Measurements from ENCODE around the gene NAXD.

GRCh38 chr13:110644892-110645521 lies 29.7 kb downstream of the NAXD start:
- TF ChIP-seq CTCF (IDR thresholded peaks at IDR 0.05; ENCODE audit: insufficient read depth, low read length), result peak; percentile 40
- TF ChIP-seq SPI1 (IDR thresholded peaks at IDR 0.05; ENCODE audit: borderline replicate concordance, low read depth), result no peak
